ENCODE data around the gene RBM19.
"Not testable (repeated sequence)": the region's sequence is repeated elsewhere in the genome, so short reads cannot be mapped to it uniquely, and the experiment has no call there.

Gene RBM19

GRCh38 chr12:113905829-113906228, 60.3 kb downstream of the RBM19 start:
- no peak for DNase-seq (ENCODE audit: low spot score)

GRCh38 chr12:113903381-113903863, 62.7 kb downstream of the RBM19 start:
- DNase-seq (ENCODE audit: low spot score): no peak

DNA sequence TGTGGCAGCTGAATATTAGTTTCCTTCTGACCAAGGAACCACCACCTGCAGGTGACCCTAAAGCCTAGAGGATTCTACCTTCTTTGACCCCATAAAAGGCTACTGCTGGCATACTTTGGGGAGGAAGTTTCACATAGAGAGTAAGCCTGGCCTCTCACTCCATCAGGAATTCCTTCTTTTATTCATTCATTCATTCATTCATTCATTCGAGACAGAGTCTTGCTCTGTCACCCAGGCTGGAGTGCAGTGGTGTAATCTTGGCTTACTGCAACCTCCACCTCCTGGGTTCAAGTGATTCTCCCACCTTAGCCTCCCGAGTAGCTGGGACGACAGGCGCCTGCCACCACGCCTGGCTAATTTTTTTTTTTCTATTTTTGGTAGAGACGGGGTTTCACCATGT, 64.8 kb downstream of the RBM19 start:
- DNase-seq (ENCODE audit: low spot score): not testable (repeated sequence)

DNA sequence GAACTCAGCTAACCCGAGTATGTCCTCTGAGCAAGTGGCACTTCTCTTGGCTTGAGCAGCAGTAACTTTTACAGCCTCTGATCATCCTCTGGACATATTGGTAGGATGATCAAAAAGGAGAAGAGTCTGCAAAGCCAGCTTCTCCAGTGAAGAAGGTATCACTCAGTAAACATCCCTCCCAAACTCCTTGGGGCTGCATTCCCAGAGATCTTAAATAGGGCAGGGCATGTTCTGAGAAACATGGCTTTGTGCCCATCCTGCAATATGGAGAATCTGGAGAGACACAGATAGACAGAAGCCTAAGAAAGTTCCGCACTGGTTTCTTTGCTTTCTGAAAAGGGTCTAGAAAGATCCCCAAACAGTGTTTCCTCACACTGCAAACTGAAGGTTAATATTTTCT, 65.4 kb downstream of the RBM19 start:
- DNase-seq (ENCODE audit: low spot score): no peak

DNA sequence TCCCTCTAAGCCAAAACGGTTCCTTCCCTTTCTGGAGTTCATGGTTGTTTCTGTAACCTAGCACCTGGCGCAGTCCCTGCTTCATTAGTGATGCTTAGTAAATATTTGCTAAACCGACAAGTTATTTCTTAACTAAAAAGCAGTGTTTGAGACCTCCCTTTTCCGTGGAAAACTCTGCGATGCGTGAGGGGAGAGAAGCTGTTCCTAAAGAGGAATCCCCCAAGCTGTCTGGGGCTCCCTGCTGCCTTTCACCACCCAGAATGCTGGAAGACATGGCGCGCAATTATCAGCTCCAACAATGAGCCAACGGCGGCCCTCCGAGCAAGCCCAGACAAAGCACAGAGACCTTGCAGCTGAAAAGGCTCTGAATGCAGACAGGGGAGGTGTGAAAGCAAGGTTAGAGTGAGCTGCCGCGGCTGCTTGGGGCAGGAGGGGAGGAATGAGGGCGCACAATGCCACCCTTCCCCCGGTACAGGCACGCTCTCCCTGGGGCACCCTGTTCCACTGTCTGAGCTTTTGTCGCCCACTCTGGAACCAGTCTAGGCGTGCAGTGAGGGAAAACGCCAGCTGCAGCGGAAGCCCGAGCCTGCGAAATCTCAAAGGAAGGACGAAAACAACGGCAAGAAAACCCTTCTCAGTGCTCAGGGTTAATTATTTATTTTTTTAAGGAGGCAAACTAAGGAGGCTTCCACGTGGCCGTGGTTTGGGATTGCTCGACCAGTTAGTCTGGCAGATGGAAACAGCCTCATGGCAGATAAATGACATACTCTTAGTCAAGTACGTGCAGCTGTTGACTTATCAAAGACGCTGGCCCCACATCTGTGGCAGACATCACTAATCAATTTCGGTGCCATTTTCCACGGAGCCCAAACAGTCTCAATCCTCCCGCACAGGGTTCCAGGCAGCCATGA, 66.3 kb downstream of the RBM19 start:
- no peak for DNase-seq (ENCODE audit: low spot score)

DNA sequence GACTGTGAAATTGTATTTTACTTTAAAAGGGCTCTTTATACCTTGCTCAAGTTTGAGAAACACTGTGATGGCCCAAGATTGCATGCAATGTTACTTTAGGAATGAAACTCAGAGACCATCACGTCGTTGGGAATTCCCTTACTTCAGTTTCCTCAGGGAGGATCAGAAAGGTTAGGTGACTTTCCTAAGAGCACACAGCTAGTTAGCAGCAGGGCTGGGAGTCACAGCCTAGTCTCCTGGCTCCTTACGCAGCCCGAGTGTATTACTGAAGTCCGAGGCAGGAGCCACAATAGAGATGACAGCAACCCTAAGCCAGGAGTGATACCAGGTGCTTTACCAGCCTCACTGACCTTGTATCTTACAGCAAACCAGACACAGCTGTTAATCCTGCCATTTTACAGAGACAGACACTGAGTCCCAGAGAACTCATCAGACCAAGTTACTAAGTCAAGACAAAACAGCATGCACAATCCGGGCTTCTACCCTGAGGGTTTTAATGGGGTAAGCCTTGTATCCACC, 67.0 kb downstream of the RBM19 start:
- DNase-seq (ENCODE audit: low spot score): no peak

GRCh38 chr12:113898466-113898865, 67.7 kb downstream of the RBM19 start:
- DNase-seq (ENCODE audit: low spot score): no peak

DNA sequence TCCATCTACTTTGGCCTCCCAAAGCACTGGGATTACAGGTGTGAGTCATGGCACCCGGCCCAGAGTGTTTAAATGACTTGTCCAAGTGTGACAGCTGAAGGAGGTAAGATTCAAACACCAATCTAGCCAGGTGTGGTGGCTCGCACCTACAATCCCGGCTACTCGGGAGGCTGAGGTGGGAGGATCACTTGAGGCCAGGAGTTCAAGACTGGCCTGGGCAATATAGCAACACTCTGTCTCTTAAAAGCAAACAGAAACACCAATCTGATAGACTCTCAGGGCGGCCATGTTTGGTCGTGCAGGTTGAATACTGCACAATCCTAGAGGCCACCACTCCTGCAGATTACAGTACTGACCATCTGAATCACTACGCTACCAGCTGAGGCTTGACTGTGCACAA, 68.7 kb downstream of the RBM19 start:
- no peak for DNase-seq (ENCODE audit: low spot score)

GRCh38 chr12:113896841-113897240, 69.3 kb downstream of the RBM19 start:
- no peak for DNase-seq (ENCODE audit: low spot score)

GRCh38 chr12:113896194-113896593, 69.9 kb downstream of the RBM19 start:
- DNase-seq (ENCODE audit: low spot score): no peak

DNA sequence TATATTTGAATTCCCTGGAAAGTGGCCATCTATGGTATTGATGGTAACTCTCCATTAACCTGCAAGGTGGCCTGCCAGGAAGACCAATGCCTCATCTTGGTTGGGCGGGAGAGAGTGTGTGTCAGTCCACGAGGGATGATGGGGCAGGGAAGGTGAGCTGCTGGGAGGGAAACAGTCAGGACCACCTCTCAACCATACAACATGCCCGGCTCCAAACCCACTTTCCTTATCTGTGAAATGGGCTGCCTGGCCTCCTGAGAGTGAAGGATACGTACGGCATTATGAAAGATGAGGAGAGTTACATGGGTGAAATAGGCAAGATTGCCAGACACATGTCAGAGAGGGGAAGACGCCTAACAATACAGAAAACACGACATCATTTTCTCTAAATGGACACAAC, 70.9 kb downstream of the RBM19 start:
- DNase-seq (ENCODE audit: low spot score): no peak

DNA sequence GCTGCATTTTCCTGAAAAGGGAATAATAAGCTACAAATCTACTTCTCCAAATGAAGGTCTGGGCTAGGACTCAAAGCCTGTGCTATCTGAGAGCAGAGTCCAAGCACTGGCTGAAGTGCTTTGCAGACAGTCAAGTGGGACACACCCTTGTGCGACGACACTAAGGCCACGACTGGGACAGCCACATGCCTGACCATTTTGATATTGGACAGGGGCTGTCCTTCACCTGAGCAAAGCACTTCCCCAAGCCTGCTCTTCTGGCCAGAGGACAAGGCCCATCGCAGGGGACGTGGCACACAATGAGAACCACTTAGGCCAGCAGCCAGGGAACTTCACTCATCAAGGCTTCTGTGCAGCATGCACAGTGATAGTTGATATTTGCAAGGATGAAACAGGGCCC, 71.4 kb downstream of the RBM19 start:
- DNase-seq (ENCODE audit: low spot score): no peak

DNA sequence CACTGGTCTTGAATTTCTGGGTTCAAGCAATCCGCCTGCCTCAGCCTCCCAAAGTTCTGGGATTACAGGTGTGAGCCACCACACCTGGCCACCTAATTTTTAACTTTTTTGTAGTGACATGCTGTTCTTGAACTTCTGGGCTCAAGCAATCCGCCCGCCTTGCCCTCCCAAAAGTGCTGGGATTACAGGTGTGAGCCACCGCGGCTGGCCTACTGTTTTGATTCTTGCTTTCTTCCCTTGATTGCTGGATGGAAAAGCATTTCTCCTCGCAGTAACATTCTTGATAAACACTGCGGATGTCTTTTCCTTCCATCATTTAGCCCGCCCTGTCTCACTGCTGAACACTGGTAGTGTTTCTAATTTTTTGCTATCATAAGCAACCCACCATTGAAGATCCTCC, 72.9 kb downstream of the RBM19 start:
- no peak for DNase-seq (ENCODE audit: low spot score)

DNA sequence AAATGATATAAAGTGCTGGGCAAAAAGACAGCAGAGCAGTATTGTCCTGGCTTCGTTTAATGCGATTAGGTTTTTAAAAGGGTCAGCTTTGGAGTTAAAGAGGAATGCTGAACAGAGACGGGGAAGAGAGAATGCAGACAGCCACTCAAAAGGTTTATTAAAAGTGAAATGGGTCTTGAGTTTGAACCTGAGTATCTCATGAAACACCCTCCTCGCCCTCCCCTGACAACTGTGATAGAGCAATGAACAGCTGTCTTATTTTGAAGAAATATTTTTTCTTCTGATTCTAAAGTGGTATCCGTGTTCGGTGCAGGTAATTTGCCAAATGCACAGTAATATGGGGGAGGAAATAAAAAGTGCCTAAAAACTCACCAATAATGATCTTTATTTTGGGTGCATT, 73.6 kb downstream of the RBM19 start:
- DNase-seq (ENCODE audit: low spot score): no peak

GRCh38 chr12:113891739-113892520, 74.2 kb downstream of the RBM19 start:
- DNase-seq (ENCODE audit: low spot score): peak; percentile 8

GRCh38 chr12:113891167-113891692, 74.9 kb downstream of the RBM19 start:
- DNase-seq (ENCODE audit: low spot score): no peak

DNA sequence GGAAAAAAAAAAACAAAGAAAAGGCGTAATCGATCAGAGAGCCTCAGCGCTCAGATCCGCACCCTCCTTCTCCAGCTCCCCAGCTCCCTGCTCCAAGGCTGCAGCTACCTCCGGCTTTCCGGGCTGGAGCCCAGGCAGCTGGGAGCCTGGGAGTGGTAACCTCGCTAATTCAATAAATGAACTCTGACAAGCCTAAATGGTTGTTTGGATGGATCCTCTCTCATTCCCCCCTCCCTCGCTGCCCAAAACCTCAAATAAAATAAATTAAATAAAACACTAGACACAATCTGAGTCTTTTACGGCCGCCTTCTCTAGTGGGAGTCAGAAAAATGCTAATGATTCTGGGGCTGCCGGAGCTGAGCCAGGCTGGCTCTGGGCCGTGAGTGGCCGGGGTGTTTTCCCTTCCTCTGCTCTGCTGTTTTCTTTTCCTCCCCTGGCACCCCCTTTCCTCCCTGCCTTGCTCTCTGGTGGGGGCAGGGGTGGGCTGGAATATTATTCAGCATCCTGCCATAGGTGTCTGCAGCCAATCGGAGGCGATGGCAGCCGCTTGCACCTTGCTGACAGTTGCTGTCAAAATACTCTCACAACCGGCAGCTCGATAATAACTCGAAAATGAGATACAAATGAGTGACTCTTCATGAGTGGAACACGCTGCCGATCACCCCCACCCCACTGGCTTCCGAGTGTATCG, 76.1 kb downstream of the RBM19 start:
- peak; percentile 23 for DNase-seq (ENCODE audit: low spot score)

DNA sequence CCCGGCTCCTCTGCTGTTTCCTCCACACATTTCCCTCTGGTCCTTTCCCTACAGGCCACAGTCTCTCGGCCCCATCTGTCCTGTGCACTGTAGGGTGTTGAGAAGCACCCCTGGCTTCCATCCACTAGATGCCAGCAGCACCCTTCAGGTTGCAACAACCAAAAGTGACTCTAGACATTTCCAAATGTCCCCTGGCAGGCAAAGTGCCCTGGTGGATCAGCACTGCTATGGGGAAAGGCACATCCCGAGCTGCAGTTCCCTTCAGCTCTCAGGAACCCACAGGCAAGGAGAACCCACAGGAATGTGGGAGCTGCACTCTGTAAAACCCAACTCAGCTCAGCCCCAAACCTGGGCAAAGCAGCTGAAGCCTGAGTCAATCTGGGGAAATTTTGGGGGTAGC, 77.0 kb downstream of the RBM19 start:
- no peak for DNase-seq (ENCODE audit: low spot score)

GRCh38 chr12:113888435-113888834, 77.7 kb downstream of the RBM19 start:
- DNase-seq (ENCODE audit: low spot score): no peak

DNA sequence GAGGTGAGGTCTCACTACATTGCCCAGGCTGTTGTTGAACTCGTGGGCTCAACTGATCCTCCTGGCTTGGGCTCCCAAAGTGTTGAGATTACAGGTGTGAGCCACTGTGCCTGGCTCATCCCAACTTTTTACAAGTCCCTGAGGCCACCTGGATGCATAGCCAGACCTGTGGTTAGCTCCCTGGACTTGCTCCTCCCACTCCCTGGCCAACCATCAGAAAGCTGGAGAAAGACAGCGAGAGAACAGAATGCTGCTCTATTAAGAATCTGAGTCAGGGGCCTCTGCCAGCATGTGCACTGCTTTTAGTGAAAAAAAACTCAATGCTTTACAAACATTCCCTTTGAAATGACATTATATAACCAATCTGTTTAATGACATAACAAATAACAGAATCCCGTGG, 78.2 kb downstream of the RBM19 start:
- DNase-seq (ENCODE audit: low spot score): no peak

- no peak for DNase-seq (ENCODE audit: low spot score)
Measured at GRCh38 chr12:113886721-113887120, 79.4 kb downstream of the RBM19 start.

- no peak for DNase-seq (ENCODE audit: low spot score)
Measured at GRCh38 chr12:113884392-113884791, 81.7 kb downstream of the RBM19 start.

Measured in pons (tissue), 1 donor.